ENCODE data around the gene RCOR1. TPM values are rescaled to one million over a fixed set of nuclear protein-coding genes. Genes with fewer than 3 reads are reported as not detected.
A peak's percentile ranks its signal among the peaks of the same experiment; 100 is the strongest.
"Not testable (repeated sequence)": the region's sequence is repeated elsewhere in the genome, so short reads cannot be mapped to it uniquely, and the experiment has no call there.

Gene RCOR1
- polyA plus RNA-seq (ENCODE audit: insufficient read length in 3 of 3), result 10 to 100 TPM; 32.1 to 39.4 (median 32.3) TPM

GRCh38 chr14:102591944-102592762 is at the start of gene RCOR1:
Gene RCOR1 (plus strand): TSS chr14:102592649. CDS start chr14:102592887, 238 bp downstream.
- DNase-seq (ENCODE audit: low read depth in 3 of 3, low spot score in 2 of 3), result peak; percentile 83 to 94 (median 92)

DNA sequence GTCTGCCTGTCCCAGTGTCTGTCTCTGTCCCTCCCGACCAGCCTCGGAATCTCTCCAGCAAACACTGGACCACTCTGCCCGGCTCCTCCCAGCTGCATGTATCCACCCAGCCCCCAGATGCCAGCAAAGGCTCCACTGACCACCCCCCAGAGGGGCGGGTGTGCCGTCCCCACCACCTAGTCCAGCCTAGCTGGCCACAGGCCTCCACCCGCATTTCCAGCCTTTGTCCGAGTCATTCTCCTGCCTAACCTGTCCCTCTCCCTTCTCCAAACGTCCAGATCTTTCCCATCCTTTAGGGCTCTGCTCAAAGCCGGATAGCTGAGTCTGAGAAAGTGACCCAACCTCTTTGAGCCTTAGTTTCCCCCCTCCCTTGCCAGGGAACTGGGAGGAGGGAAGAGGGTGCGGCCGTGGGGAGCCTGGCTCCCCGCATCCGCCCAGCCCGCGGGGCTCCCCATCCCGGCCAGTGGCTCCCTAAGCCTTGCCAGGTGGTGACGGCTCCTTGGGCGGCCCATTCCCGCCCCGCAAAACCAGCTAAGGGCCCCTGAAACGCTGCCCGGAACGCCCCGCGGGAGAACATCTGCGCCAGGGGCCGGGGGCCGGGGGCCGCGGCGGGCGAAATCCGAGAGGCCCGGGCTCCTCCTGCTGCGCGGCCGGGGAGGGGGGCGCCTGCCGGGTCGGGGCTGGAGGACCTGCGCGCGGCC is 48.3 kb upstream of the RCOR1 start:
- no peak for DNase-seq (ENCODE audit: low read depth in 3 of 3, low spot score in 2 of 3)

DNA sequence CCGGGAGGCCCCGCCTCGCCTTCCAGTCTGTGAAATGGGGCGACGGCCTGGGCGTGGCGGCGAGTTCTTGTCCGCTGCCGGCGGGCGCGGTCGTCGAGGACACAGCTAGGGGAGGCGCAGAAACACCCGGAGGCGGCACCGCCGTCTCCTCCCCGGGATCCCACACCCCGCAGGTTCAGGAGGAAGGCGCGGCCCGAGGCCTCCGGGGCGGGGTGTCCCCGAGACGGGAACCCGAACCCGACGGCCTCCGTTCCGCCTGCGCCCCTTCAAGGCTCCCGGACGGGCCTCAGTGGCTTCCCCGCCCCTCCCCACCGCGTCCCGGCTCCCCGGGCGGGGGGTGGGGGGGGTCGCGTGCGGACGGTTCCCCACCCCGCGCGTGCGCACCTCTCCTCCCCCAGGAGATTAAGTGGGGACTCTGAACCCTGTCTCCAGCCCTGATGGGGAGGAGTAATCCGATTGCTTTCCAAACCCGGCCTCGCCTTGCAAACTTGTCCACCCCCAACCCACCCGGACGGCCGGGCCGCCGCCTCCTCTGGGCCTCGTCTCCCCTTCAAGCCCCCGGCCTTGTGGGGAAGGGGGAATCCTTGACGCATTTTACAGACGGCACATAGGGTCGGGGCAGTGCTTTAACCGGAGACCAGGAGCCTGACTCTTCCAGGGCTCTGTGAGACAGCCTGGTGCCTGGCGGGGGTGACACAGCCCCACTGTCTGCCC is 47.5 kb upstream of the RCOR1 start:
- no peak for DNase-seq (ENCODE audit: low read depth in 3 of 3, low spot score in 2 of 3)

DNA sequence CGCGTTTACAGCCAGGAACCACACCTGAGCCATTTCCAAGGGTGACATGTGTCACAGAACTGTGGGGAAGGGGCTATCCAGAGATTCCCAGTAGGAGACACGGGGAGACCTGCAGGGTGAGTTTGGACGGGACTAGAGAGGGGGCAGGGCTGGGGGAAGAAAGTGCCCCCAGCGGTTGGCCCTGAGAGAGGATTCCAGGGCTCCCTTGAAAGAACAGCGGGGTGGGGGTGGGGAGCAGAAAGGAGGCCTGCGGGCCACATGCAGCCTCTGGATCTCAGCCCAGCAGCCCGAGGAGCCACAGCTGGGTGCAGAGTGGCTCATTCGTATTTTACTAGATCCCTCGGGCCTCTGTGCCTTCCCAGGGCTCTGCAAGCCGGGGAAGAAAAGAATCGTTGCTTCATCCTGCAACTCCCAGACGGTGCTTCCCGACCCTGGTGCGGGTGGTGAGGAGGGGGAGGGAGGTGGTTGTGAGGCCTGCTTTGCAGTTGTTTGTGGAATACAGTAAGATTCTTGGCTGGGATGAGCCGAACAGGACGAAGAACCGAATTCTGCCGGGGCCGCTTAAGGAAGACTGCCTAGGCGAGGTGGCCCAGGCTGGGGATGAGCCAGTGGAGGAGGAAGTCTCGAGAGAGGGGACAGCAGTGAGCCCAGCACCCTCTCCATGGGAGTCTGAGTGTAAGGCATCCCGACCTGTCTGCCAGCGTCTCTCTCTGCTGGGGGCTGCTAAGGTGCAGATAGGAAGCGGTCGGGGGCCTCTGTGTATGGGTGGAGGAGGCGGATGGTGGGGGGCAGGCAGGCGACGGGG is 46.8 kb upstream of the RCOR1 start:
- DNase-seq (ENCODE audit: low read depth in 3 of 3, low spot score in 2 of 3), result no peak

GRCh38 chr14:102548616-102549240 is 43.7 kb upstream of the RCOR1 start:
- no peak for DNase-seq (ENCODE audit: low read depth in 3 of 3, low spot score in 2 of 3)

DNA sequence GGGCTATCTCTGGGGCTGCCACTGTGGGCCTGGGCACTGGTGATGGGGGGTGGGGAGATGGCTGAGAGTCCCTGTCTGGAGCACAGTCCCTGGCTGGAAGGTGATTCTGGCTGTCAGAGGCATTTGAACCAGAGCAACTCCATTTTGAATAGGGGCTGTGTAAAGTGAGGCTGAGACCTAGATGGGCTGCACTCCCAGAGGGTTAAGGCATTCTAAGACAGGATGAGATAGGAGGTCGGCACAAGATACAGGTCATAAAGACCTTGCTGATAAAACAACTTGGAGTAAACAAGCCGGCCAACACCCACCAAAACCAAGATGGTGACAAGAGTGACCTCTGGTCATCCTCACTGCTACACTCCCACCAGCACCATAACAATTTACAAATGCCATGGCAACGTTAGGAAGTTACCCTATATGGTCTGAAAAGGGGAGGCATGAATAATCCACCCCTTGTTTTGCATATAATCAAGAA is 41.5 kb upstream of the RCOR1 start:
- DNase-seq (ENCODE audit: low read depth in 3 of 3, low spot score in 2 of 3), result not testable (repeated sequence)

- DNase-seq (ENCODE audit: low read depth in 3 of 3, low spot score in 2 of 3), result no peak
These were observed 40.3 kb upstream of the RCOR1 start for GRCh38 chr14:102551995-102552705.

GRCh38 chr14:102554821-102555819 is 37.3 kb upstream of the RCOR1 start:
- DNase-seq (ENCODE audit: low read depth in 3 of 3, low spot score in 2 of 3), result no peak

- DNase-seq (ENCODE audit: low read depth in 3 of 3, low spot score in 2 of 3), result no peak
These were observed 36.3 kb upstream of the RCOR1 start for GRCh38 chr14:102556098-102556677.

DNA sequence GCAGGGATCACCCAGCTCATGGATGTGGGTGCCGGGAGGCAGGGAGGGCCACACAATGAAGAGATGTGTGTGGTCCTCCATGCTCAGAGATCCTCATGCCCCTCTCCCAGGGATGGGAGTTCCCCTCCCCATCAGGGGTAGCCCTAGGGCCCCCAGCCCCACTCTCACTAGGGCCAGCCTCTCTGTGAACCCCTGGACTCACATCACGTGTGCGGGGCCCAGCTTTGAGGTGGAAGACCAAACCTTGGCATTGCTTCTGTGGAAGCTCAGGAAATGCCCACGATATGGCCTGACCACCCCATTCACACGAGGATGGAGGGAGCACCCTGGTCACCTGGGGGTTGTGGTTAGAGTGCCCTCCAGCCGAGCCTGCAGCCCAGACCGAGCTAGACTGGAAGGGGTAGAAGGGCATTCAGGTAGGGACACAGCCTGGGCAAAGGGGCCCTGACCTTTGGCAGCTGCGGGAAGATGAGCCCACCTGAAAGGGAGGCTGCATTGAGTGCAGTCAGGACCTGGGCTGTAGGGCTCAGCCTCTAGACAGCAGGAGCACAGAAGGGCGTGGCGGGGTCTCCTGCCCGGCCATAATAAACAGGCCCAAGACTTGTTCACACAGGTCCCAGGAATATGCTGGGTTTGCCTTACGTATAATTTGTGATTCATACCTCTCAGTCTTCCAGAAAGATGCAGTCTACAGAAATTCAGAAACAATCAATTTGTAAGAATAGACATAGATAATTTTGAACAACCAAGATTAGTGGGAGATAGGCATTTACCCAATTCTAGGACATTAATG is 34.8 kb upstream of the RCOR1 start:
- no peak for DNase-seq (ENCODE audit: low read depth in 3 of 3, low spot score in 2 of 3)

DNA sequence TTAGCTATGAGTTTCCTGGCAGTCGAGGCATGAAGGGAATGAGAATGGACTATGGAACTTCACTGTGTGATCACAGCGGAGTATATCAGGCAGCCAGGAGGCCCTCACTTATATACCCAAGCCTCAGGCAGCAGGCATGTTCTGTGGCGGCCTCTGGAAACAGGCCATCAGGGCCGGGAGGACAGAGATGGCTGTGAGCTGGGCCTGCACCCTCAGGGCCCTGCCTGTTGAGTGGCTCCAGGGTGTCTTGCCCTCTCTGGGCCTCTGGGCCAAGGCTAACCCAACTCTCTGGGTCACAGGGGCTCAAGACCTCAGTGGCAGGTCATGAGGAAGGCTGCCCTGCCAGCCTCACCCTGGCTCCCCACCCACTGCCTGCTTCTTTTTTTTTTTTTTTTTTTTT is 33.9 kb upstream of the RCOR1 start:
- no peak for DNase-seq (ENCODE audit: low read depth in 3 of 3, low spot score in 2 of 3)

DNA sequence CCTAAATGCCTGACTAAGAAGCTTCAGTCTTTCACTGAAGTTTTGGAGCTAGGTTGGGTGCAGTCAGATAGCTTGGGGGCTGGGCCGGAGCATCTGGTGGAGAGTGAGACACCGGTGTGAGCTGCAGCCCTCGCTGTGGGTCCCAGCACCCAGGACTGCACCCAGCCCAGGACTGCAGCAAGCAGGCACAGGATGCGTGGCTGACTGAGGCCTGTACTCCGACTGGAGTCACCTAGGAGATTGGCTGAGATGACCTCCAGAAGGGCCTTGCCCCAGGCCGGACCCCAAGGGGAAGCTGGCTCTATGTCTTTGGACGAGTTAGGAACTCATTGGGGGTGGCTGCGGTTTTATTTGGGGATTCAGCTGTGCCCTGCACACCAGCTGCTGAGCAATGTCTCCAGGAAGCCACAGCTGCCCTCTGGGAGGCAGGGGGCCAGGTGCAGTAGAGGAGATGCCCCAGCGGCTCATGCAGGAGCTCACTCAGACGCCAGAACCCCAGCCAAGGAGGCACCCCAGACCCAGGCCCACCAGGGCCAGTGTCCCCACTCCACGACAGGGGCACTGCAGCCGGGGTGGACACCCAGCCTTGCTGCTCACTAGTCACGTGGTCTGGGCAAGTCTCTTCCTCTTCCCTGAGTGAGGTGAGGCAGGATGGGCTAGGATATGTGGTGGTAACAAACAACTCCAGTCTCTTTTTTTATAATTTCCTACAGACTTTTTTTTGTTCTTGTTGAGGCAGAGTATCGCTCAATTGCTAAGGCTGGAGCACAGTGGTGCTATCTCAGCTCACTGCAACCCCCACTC is 31.8 kb upstream of the RCOR1 start:
- no peak for DNase-seq (ENCODE audit: low read depth in 3 of 3, low spot score in 2 of 3)

- DNase-seq (ENCODE audit: low read depth in 3 of 3, low spot score in 2 of 3), result no peak
These were observed 27.0 kb upstream of the RCOR1 start for GRCh38 chr14:102565331-102565887.

DNA sequence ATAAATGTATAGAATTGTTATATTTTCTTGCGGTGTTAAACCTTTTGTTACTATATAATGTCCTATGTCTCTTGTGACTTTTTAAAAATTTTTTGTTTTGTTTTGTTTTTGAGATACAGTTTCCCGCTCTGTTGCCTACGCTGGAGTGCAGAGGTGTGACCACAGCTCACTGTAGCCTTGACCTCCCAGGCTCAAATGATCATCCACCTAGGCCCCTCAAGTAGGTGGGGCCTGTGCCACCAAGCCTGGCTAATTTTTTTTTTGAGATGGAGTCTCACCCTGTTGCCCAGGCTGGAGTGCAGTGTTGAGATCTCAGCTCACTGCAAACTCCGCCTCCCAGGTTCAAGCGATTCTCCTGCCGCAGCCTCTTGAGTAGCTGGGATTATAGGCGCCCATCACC is 26.5 kb upstream of the RCOR1 start:
- DNase-seq (ENCODE audit: low read depth in 3 of 3, low spot score in 2 of 3), result no peak

- DNase-seq (ENCODE audit: low read depth in 3 of 3, low spot score in 2 of 3), result no peak
These were observed 24.3 kb upstream of the RCOR1 start for GRCh38 chr14:102568115-102568614.
